K562 (cell line): ENCODE measurements around the gene CTNNBL1. TPM values are rescaled to one million over a fixed set of nuclear protein-coding genes. Genes with fewer than 3 reads are reported as not detected.

Experiments used
- ATAC-seq: fragments of 200-7000 bp; cut with Tn5 transposase; 3 replicates; pipeline ENCODE4 v1.9.1; 2020; ENCODE audit warnings: moderate library complexity
- BruUV-seq: library from RNA; stranded (reverse); fragments of 400-500 nt; replicated peaks from 2 replicates; lab custom pipeline; 2021; lab: Mats Ljungman, UMichigan
- CTCF ChIA-PET: fragments of 300-600 bp; formaldehyde crosslinking; extraction: SDS; loops from one replicate; lab custom pipeline; 2021; ENCODE audit warnings: low intra/inter-chr PET ratio; lab: Yijun Ruan, JAX
- POLR2A ChIA-PET: fragments of 300-600, 350-650 bp; sonication (Branson Sonifier 250); formaldehyde crosslinking; extraction: SDS; loops from one replicate; lab custom pipeline; 2021; ENCODE audit warnings: antibody characterized with exemption, inconsistent platforms; lab: Yijun Ruan, JAX
- DNase-seq, 4 experiments: peaks; one replicate each; pipeline versions ENCODE4 v3.0.0 to v3.0.0-alpha.2; 2011 to 2018; ENCODE audit warnings: low spot score in 3 of 4, mixed read lengths in 3 of 4; ENCODE audit errors: extremely low read depth in 1 of 4
- FAIRE-seq: peaks from 2 replicates; lab custom pipeline; 2011; peaks lifted over from hg19 to GRCh38; lab: Jason Lieb, UNC
- H2AFZ ChIP-seq: 2 replicates; pipeline ENCODE4 v1.6.0; 2011; ENCODE audit warnings: low read depth, low read length, control low read depth, inconsistent platforms
- H3K27ac ChIP-seq: fragments of 200-600 bp; 3 replicates; pipeline ENCODE4 v1.8.0; 2011; ENCODE audit warnings: low read depth, mild to moderate bottlenecking, control low read depth, inconsistent platforms, low read length, moderate library complexity, mixed read lengths; ENCODE audit errors: extremely low read depth
- H3K27me3 ChIP-seq, 2 experiments: fragments of 300-600 bp in 1 of 2; 2 replicates in 1 of 2; 3 replicates in 1 of 2; pipeline versions ENCODE4 v1.6.0 to v1.8.0; 2011; ENCODE audit warnings: inconsistent platforms in 2 of 2, low read length in 2 of 2, mild to moderate bottlenecking in 1 of 2, mixed read lengths in 1 of 2, moderate library complexity in 1 of 2; ENCODE audit not compliant: control insufficient read depth in 2 of 2, insufficient read depth in 2 of 2
- H3K36me3 ChIP-seq: fragments of 300-600 bp; 3 replicates; pipeline ENCODE4 v1.8.0; 2011; ENCODE audit warnings: mild to moderate bottlenecking, low read length, inconsistent platforms; ENCODE audit not compliant: control insufficient read depth, insufficient read depth
- H3K4me1 ChIP-seq, 2 experiments: fragments of 200-600 bp in 1 of 2; replicated peaks in 1 of 2; 2 replicates in 1 of 2; 3 replicates in 1 of 2; pipeline versions ENCODE4 v1.5.1 to v1.8.0; 2011; ENCODE audit warnings: inconsistent platforms in 2 of 2, low read length in 2 of 2, mild to moderate bottlenecking in 1 of 2, mixed read lengths in 1 of 2, moderate library complexity in 1 of 2; ENCODE audit not compliant: control insufficient read depth in 2 of 2, insufficient read depth in 2 of 2
- H3K4me2 ChIP-seq: 2 replicates; pipeline ENCODE4 v1.6.1; 2011; ENCODE audit warnings: low read length, control low read depth, inconsistent platforms, mixed read lengths; ENCODE audit not compliant: insufficient read depth
- H3K4me3 ChIP-seq: fragments of 200-600 bp; sonication (generic), shearing (Covaris generic); 2 replicates; pipeline ENCODE4 v1.5.1; 2016; ENCODE audit warnings: control low read depth, inconsistent platforms
- H3K79me2 ChIP-seq: fragments of 200-600 bp; 3 replicates; pipeline ENCODE4 v1.8.0; 2011; ENCODE audit warnings: low read length, inconsistent platforms; ENCODE audit not compliant: control insufficient read depth, insufficient read depth
- H3K9ac ChIP-seq, 2 experiments: 2 replicates each; pipeline versions ENCODE4 v1.6.0 to v1.6.1; 2011; ENCODE audit warnings: low read depth in 2 of 2, low read length in 2 of 2, control low read depth in 1 of 2, inconsistent platforms in 1 of 2, mild to moderate bottlenecking in 1 of 2, mixed read lengths in 1 of 2; ENCODE audit not compliant: insufficient read depth in 1 of 2
- H3K9me1 ChIP-seq: one replicate; pipeline ENCODE4 v1.6.0; 2011; ENCODE audit warnings: inconsistent platforms, mild to moderate bottlenecking, low read length, moderate library complexity; ENCODE audit not compliant: control insufficient read depth, insufficient read depth
- H3K9me3 ChIP-seq: replicated peaks from 2 replicates; pipeline ENCODE4 v1.5.1; 2011; ENCODE audit warnings: low read depth, low read length, inconsistent platforms; ENCODE audit not compliant: control insufficient read depth, insufficient read depth
- H4K20me1 ChIP-seq: replicated peaks from 2 replicates; pipeline ENCODE4 v1.6.1; 2011; ENCODE audit warnings: low read length, inconsistent platforms, mixed read lengths; ENCODE audit not compliant: control insufficient read depth, insufficient read depth
- EHMT2 ChIP-seq: fragments of 450-650 bp; IDR thresholded peaks from 2 replicates; pipeline ENCODE4 v1.6.1; 2018; ENCODE audit warnings: antibody characterized with exemption
- KLF13 ChIP-seq: fragments of 450-650 bp; IDR thresholded peaks from 2 replicates; pipeline ENCODE4 v1.6.1; 2016; ENCODE audit warnings: missing genetic modification characterization, low read depth, mild to moderate bottlenecking, missing compliant biosample characterization, moderate library complexity, borderline replicate concordance
- MAFG ChIP-seq: fragments of 450-650 bp; conservative IDR thresholded peaks from 2 replicates; pipeline ENCODE4 v1.6.1; 2016; ENCODE audit warnings: missing genetic modification characterization, missing compliant biosample characterization
- ZNF436 ChIP-seq: fragments of 250-450, 450-650 bp; sonication (Bioruptor Pico); formaldehyde crosslinking; IDR thresholded peaks from 2 replicates; pipeline ENCODE4 v1.7.0; 2020; ENCODE audit warnings: mild to moderate bottlenecking
- WGBS: fragments of 100-300 bp; shearing (Covaris generic); methylation state at CpG from one replicate; pipeline ENCODE4 v1.1.6; 2016; ENCODE audit warnings: low coverage, mixed read lengths; ENCODE audit not compliant: insufficient coverage; ENCODE audit errors: missing lambda C conversion rate; 5-methylcytosine and 5-hydroxymethylcytosine counted together
- in situ Hi-C: fragments of 300-500 bp; cut with MboI; formaldehyde crosslinking; loops from 4 replicates; pipeline ENCODE4 v1.15.0; 2018; ENCODE audit warnings: inconsistent platforms, mixed read lengths
- intact Hi-C: fragments of 100-400 bp; cut with micrococcal nuclease; formaldehyde crosslinking; loops from 2 replicates; pipeline ENCODE4 v1.14.2; 2022
- polyA plus RNA-seq, 8 experiments: library from polyadenylated mRNA; depleted of rRNA in 4 of 8; stranded (reverse) in 5 of 8; unstranded in 3 of 8; fragments of >200 nt; fragmentation: Nextera tagmentation in 2 of 8; fragmentation: Illumina TruSeq in 1 of 8; extraction: Ambion mirVana in 2 of 8; extraction: Trizol in 1 of 8; gene quantifications; 2 replicates each; pipeline versions ENCODE4 v1.2.1 to v1.2.3, GENCODE V29; 2011 to 2014; ENCODE audit warnings: inconsistent platforms in 1 of 8, missing spikeins in 1 of 8
- total RNA-seq, 7 experiments: library from RNA; depleted of rRNA in 6 of 7; stranded (reverse); fragments of >200 nt in 6 of 7; fragmentation: Illumina TruSeq in 2 of 7; extraction: Trizol in 2 of 7; gene quantifications; 2 replicates each; pipeline versions ENCODE4 v1.2.1 to v1.2.3, GENCODE V29; 2011 to 2021; ENCODE audit warnings: low replicate concordance in 1 of 7
- TF ChIP-seq, protein P1 (sequence below), 3 experiments: IDR thresholded peaks in 2 of 3; conservative IDR thresholded peaks in 1 of 3; 2 replicates each; pipeline ENCODE4 v1.5.1; 2011 to 2012; ENCODE audit warnings: low read length in 3 of 3, mild to moderate bottlenecking in 3 of 3, control low read depth in 2 of 3, improper control_type of control experiment in 1 of 3, inconsistent platforms in 1 of 3, low read depth in 1 of 3, mixed read lengths in 1 of 3, moderate library complexity in 1 of 3; ENCODE audit not compliant: insufficient read depth in 2 of 3
- TF ChIP-seq, protein P2 (sequence below): fragments of 250-450 bp; sonication (Bioruptor Pico); IDR thresholded peaks from 2 replicates; pipeline ENCODE4 v1.4.0; 2020; ENCODE audit warnings: borderline replicate concordance
- TF ChIP-seq, protein P3 (sequence below): sonication (generic); formaldehyde crosslinking; IDR thresholded peaks from 2 replicates; pipeline ENCODE4 v1.9.0; 2022; ENCODE audit warnings: mild to moderate bottlenecking, missing genetic modification reagents
- TF ChIP-seq, protein P4 (sequence below): sonication (generic); formaldehyde crosslinking; IDR thresholded peaks from 2 replicates; pipeline ENCODE4 v1.8.1; 2023; ENCODE audit warnings: missing genetic modification reagents, mild to moderate bottlenecking, borderline replicate concordance

CTNNBL1 gene
- total and polyA plus RNA-seq, 9 of the 15 experiments (the other 6 are each of a cell fraction or from before 2014, with no cell fraction given): 32.4 to 85.6 (median 43.6) TPM

DNA sequence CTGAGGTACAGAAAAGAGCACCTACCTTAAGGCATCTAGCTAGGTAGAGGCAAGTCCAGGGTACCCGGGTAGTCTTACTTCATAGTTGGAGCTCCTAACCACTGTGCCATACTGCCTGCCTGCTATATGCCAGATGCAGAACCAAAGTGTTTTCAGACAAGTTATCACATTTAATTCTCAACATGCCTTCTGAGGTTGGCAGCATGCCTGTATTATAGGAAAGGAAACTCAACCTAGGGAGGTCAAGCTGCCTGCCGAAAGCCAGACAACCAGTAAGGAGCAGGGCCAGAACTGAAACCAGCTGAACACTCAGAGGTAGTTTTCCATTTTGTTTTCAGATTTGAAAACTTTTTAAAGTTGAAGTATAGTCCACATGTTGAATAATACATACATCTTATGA lies 5.4 kb downstream of the CTNNBL1 start:
- ChIA-PET CTCF (no interaction called here), POLR2A (no interaction called here)
- TF ChIP-seq ZNF436 (CRISPR knock-in tag): no peak
- no peak for TF ChIP-seq MAFG
- TF ChIP-seq, protein P1, sequence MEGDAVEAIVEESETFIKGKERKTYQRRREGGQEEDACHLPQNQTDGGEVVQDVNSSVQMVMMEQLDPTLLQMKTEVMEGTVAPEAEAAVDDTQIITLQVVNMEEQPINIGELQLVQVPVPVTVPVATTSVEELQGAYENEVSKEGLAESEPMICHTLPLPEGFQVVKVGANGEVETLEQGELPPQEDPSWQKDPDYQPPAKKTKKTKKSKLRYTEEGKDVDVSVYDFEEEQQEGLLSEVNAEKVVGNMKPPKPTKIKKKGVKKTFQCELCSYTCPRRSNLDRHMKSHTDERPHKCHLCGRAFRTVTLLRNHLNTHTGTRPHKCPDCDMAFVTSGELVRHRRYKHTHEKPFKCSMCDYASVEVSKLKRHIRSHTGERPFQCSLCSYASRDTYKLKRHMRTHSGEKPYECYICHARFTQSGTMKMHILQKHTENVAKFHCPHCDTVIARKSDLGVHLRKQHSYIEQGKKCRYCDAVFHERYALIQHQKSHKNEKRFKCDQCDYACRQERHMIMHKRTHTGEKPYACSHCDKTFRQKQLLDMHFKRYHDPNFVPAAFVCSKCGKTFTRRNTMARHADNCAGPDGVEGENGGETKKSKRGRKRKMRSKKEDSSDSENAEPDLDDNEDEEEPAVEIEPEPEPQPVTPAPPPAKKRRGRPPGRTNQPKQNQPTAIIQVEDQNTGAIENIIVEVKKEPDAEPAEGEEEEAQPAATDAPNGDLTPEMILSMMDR (IDR thresholded peaks at IDR 0.05 in 2 of 3, conservative IDR thresholded peaks at IDR 0.05 in 1 of 3; ENCODE audit: insufficient read depth in 2 of 3, low read depth in 1 of 3, low read length in 3 of 3): no peak
- no peak for TF ChIP-seq KLF13 (tag)
- TF ChIP-seq, protein P2, sequence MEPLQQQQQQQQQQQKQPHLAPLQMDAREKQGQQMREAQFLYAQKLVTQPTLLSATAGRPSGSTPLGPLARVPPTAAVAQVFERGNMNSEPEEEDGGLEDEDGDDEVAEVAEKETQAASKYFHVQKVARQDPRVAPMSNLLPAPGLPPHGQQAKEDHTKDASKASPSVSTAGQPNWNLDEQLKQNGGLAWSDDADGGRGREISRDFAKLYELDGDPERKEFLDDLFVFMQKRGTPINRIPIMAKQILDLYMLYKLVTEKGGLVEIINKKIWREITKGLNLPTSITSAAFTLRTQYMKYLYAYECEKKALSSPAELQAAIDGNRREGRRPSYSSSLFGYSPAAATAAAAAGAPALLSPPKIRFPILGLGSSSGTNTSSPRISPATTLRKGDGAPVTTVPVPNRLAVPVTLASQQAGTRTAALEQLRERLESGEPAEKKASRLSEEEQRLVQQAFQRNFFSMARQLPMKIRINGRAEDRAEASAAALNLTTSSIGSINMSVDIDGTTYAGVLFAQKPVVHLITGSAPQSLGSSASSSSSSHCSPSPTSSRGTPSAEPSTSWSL (CRISPR knock-in tag): no peak
- no peak for TF ChIP-seq EHMT2
- TF ChIP-seq, protein P3, sequence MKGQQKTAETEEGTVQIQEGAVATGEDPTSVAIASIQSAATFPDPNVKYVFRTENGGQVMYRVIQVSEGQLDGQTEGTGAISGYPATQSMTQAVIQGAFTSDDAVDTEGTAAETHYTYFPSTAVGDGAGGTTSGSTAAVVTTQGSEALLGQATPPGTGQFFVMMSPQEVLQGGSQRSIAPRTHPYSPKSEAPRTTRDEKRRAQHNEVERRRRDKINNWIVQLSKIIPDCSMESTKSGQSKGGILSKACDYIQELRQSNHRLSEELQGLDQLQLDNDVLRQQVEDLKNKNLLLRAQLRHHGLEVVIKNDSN (CRISPR knock-in tag): no peak
- TF ChIP-seq, protein P4, sequence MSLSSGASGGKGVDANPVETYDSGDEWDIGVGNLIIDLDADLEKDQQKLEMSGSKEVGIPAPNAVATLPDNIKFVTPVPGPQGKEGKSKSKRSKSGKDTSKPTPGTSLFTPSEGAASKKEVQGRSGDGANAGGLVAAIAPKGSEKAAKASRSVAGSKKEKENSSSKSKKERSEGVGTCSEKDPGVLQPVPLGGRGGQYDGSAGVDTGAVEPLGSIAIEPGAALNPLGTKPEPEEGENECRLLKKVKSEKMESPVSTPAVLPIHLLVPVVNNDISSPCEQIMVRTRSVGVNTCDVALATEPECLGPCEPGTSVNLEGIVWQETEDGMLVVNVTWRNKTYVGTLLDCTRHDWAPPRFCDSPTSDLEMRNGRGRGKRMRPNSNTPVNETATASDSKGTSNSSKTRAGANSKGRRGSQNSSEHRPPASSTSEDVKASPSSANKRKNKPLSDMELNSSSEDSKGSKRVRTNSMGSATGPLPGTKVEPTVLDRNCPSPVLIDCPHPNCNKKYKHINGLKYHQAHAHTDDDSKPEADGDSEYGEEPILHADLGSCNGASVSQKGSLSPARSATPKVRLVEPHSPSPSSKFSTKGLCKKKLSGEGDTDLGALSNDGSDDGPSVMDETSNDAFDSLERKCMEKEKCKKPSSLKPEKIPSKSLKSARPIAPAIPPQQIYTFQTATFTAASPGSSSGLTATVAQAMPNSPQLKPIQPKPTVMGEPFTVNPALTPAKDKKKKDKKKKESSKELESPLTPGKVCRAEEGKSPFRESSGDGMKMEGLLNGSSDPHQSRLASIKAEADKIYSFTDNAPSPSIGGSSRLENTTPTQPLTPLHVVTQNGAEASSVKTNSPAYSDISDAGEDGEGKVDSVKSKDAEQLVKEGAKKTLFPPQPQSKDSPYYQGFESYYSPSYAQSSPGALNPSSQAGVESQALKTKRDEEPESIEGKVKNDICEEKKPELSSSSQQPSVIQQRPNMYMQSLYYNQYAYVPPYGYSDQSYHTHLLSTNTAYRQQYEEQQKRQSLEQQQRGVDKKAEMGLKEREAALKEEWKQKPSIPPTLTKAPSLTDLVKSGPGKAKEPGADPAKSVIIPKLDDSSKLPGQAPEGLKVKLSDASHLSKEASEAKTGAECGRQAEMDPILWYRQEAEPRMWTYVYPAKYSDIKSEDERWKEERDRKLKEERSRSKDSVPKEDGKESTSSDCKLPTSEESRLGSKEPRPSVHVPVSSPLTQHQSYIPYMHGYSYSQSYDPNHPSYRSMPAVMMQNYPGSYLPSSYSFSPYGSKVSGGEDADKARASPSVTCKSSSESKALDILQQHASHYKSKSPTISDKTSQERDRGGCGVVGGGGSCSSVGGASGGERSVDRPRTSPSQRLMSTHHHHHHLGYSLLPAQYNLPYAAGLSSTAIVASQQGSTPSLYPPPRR (CRISPR knock-in tag): no peak
- H3K36me3 ChIP-seq: no peaks in the 10 kb centered on the region
- H3K4me1 ChIP-seq: peaks cover 3 to 11% of the 10 kb centered on the region in 2 experiments; a peak in 2 of 5 replicates
- H3K9me3 ChIP-seq: no peaks in the 10 kb centered on the region
- H3K9me1 ChIP-seq: no peaks in the 10 kb centered on the region
- ATAC-seq: no peak
- no peak overlapping the region for H2AFZ ChIP-seq
- WGBS: 90% methylated on average over 2 of the region's 2 CpGs
- no peak overlapping the region for H3K27ac ChIP-seq
- no TSS peak for BruUV-seq
- peaks cover 24% of the 10 kb centered on the region for H3K79me2 ChIP-seq
- in situ Hi-C loops (no loop called here), intact Hi-C loops (no loop called here)
- H3K9ac ChIP-seq: no peak overlapping the region
- no peak overlapping the region for H3K4me2 ChIP-seq
- H3K27me3 ChIP-seq: no peaks in the 10 kb centered on the region
- no peak for FAIRE-seq
- H3K4me3 ChIP-seq: no peak overlapping the region
- DNase-seq: no peak
- peaks cover 7% of the 10 kb centered on the region for H4K20me1 ChIP-seq
